ENCODE measurements around the gene THBS4.

GRCh38 chr5:80010754-80011392 is 24.3 kb upstream of the THBS4 start:
- TF ChIP-seq EZH2 (IDR thresholded peaks at IDR 0.05; ENCODE audit: insufficient read depth, poor library complexity, severe bottlenecking) (no peak), EZH2phosphoT487 (IDR thresholded peaks at IDR 0.05; ENCODE audit: insufficient read depth, low read depth) (no peak)
